Raji (cell line): ENCODE data around the gene MZT2A.
"Not testable (repeated sequence)": the region's sequence is repeated elsewhere in the genome, so short reads cannot be mapped to it uniquely, and the experiment has no call there.

Source experiments
- POLR2A ChIP-seq: IDR thresholded peaks from 2 replicates; pipeline ENCODE4 v1.6.1; 2011; ENCODE audit warnings: low read depth, low read length, control low read depth; ENCODE audit not compliant: insufficient read depth

The MZT2A gene

GRCh38 chr2:131492015-131492417, at the start of gene MZT2A:
Gene MZT2A (minus strand): TSS chr2:131492397. CDS start chr2:131492376, 21 bp downstream.
- TF ChIP-seq POLR2A = not testable (repeated sequence)

GRCh38 chr2:131535526-131535925, 43.3 kb upstream of the MZT2A start:
- no peak for TF ChIP-seq POLR2A

GRCh38 chr2:131527131-131528001, 35.2 kb upstream of the MZT2A start, which contains the start of gene CCDC74A:
Gene CCDC74A (plus strand): TSS chr2:131527888. CDS start chr2:131527971, 83 bp downstream.
- peak; percentile 30; the same call in 1 of the 2 replicates for TF ChIP-seq POLR2A

GRCh38 chr2:131521961-131522781, 30.0 kb upstream of the MZT2A start:
- TF ChIP-seq POLR2A = no peak

GRCh38 chr2:131520526-131520925, 28.3 kb upstream of the MZT2A start:
- TF ChIP-seq POLR2A = no peak

GRCh38 chr2:131519466-131519865, 27.3 kb upstream of the MZT2A start:
- no peak for TF ChIP-seq POLR2A

GRCh38 chr2:131517106-131517831, 25.1 kb upstream of the MZT2A start:
- TF ChIP-seq POLR2A = no peak

GRCh38 chr2:131516011-131516410, 23.8 kb upstream of the MZT2A start:
- TF ChIP-seq POLR2A = no peak

GRCh38 chr2:131509615-131510014, 17.4 kb upstream of the MZT2A start:
- TF ChIP-seq POLR2A = no peak

GRCh38 chr2:131493199-131493968, 1.2 kb upstream of the MZT2A start:
- TF ChIP-seq POLR2A = no peak

GRCh38 chr2:131492418-131493198, 411 bp upstream of the MZT2A start:
- peak; percentile 56 for TF ChIP-seq POLR2A

GRCh38 chr2:131488306-131489205, 3.6 kb downstream of the MZT2A start:
- TF ChIP-seq POLR2A = no peak

- no peak for TF ChIP-seq POLR2A
These were observed 16.4 kb downstream of the MZT2A start, which contains the start of gene TUBA3D for GRCh38 chr2:131475831-131476230. Gene TUBA3D (plus strand): TSS chr2:131476119. CDS start chr2:131476200, 81 bp downstream.
